Body of pancreas (tissue), 4 donors: ENCODE measurements around the gene LIPC. TPM values are rescaled to one million over a fixed set of nuclear protein-coding genes. Genes with fewer than 3 reads are reported as not detected.

ENCODE experiments used
- ATAC-seq: fragments of 150-250 bp; one replicate; pipeline ENCODE4 v1.9.1; 2016
- DNase-seq, 4 donors: peaks; one replicate each; pipeline ENCODE4 v3.0.0-alpha.2; 2019
- H3K27ac ChIP-seq, 4 donors: fragments of 200-600 bp; sonication (generic); 1 replicate in 3 of 4; 2 replicates in 1 of 4; pipeline versions ENCODE4 v1.5.1 to v1.6.1; 2016 to 2019; ENCODE audit warnings: mild to moderate bottlenecking in 1 of 4, mixed read lengths in 1 of 4, moderate library complexity in 1 of 4
- H3K27me3 ChIP-seq, 2 donors: fragments of 200-600 bp; sonication (generic); one replicate each; pipeline ENCODE4 v1.6.0; 2016; ENCODE audit warnings: mild to moderate bottlenecking in 1 of 2
- H3K36me3 ChIP-seq, 2 donors: fragments of 200-600 bp; sonication (generic); replicated peaks in 1 of 2; 2 replicates each; pipeline ENCODE4 v1.5.1; 2016; ENCODE audit warnings: low read depth in 2 of 2; ENCODE audit not compliant: insufficient read depth in 1 of 2
- H3K4me1 ChIP-seq: fragments of 200-600 bp; sonication (generic); one replicate; pipeline ENCODE4 v1.6.0; 2016
- H3K4me3 ChIP-seq, 2 donors: fragments of 200-600 bp; sonication (generic); 1 replicate in 1 of 2; 2 replicates in 1 of 2; pipeline ENCODE4 v1.5.1; 2016 to 2019
- H3K9me3 ChIP-seq, 3 donors: fragments of 200-600 bp; sonication (generic); 1 replicate in 2 of 3; 2 replicates in 1 of 3; pipeline ENCODE4 v1.5.1; 2016
- CTCF ChIP-seq, 7 experiments: fragments of 450-650 bp in 4 of 7; fragments of 200-600 bp in 3 of 7; sonication (generic) in 3 of 7; IDR thresholded peaks; one replicate each; pipeline ENCODE4 v1.5.1; 2016 to 2019; ENCODE audit warnings: antibody characterized with exemption in 7 of 7
- POLR2A ChIP-seq, 3 donors: fragments of 450-650 bp; IDR thresholded peaks; one replicate each; pipeline ENCODE4 v1.6.1; 2016; ENCODE audit warnings: antibody characterized with exemption in 3 of 3, mild to moderate bottlenecking in 2 of 3
- WGBS, 2 donors: methylation state at CpG; one replicate each; pipeline ENCODE4 v1.1.5; 2017; 5-methylcytosine and 5-hydroxymethylcytosine counted together
- intact Hi-C: fragments of 100-400 bp; cut with DNase I; formaldehyde crosslinking; loops from one replicate; pipeline ENCODE4 v1.15.1; 2023
- total RNA-seq, 2 donors: library from RNA; depleted of rRNA; stranded (reverse); fragments of >200 nt; gene quantifications; one replicate each; pipeline ENCODE4 v1.1.0, GENCODE V29; 2016

Gene LIPC
- total RNA-seq, 2 donors from 2014 or later = 1.6 to 2.3 TPM

GRCh38 chr15:58576657-58577056 is 144.9 kb downstream of the LIPC start:
- Histone ChIP-seq H3K9me3 (no peaks in the 10 kb centered on the region), H3K4me1 (no peaks in the 10 kb centered on the region), H3K36me3 (no peaks in the 10 kb centered on the region), H3K27ac (no peak overlapping the region), H3K4me3 (no peak overlapping the region), H3K27me3 (no peaks in the 10 kb centered on the region)
- ATAC-seq (no peak), DNase-seq (no peak)
- intact Hi-C loops = no loop called here
- TF ChIP-seq CTCF (IDR thresholded peaks at IDR 0.05) (no peak), POLR2A (IDR thresholded peaks at IDR 0.05) (no peak)

- WGBS, 2 donors = 83 to 86% methylated on average over 3 of the region's 3 CpGs
- intact Hi-C loops = no loop called here
- TF ChIP-seq POLR2A (IDR thresholded peaks at IDR 0.05) (no peak), CTCF (IDR thresholded peaks at IDR 0.05) (no peak)
- no peaks in the 10 kb centered on the region for H3K27me3 ChIP-seq
- no peak overlapping the region for H3K27ac ChIP-seq
- ATAC-seq (no peak), DNase-seq (no peak)
- no peak overlapping the region for H3K4me3 ChIP-seq
- no peaks in the 10 kb centered on the region for H3K36me3 ChIP-seq
- H3K9me3 ChIP-seq = no peaks in the 10 kb centered on the region
- H3K4me1 ChIP-seq = no peaks in the 10 kb centered on the region
Measured at GRCh38 chr15:58582160-58582559, 150.4 kb downstream of the LIPC start.

GRCh38 chr15:58583171-58583908 is 151.5 kb downstream of the LIPC start:
- Histone ChIP-seq H3K4me3 (no peak overlapping the region), H3K36me3 (no peaks in the 10 kb centered on the region), H3K27me3 (no peaks in the 10 kb centered on the region), H3K4me1 (no peaks in the 10 kb centered on the region), H3K9me3 (no peaks in the 10 kb centered on the region), H3K27ac (no peak overlapping the region)
- no peak for ATAC-seq
- 75 to 83% methylated on average over 3 of the region's 3 CpGs for WGBS, 2 donors
- intact Hi-C loops = no loop called here
- TF ChIP-seq CTCF (IDR thresholded peaks at IDR 0.05) = no peak
- no peak for TF ChIP-seq POLR2A (IDR thresholded peaks at IDR 0.05)
- DNase-seq = peak in 1 of 4 donors; percentile 10

GRCh38 chr15:58584789-58585461 is 153.1 kb downstream of the LIPC start:
- H3K4me1 ChIP-seq = no peaks in the 10 kb centered on the region
- H3K36me3 ChIP-seq = no peaks in the 10 kb centered on the region
- H3K27me3 ChIP-seq = no peaks in the 10 kb centered on the region
- DNase-seq (no peak), ATAC-seq (peak; percentile 12)
- no peak overlapping the region for H3K27ac ChIP-seq
- H3K9me3 ChIP-seq = no peaks in the 10 kb centered on the region
- no peak overlapping the region for H3K4me3 ChIP-seq
- 50 to 68% methylated on average over 6 of the region's 6 CpGs for WGBS, 2 donors
- intact Hi-C loops = no loop called here
- TF ChIP-seq CTCF (IDR thresholded peaks at IDR 0.05) (no peak), POLR2A (IDR thresholded peaks at IDR 0.05) (no peak)
